Naive B cell (primary cell): ENCODE measurements around the gene UCN. TPM values are rescaled to one million over a fixed set of nuclear protein-coding genes. Genes with fewer than 3 reads are reported as not detected.
"Not testable (repeated sequence)": the region's sequence is repeated elsewhere in the genome, so short reads cannot be mapped to it uniquely, and the experiment has no call there.

ENCODE experiments used
- ATAC-seq, 2 donors: fragments of 150-1000 bp; cut with Tn5 transposase; 2 replicates each; pipeline ENCODE4 v1.10.0; 2021; ENCODE audit warnings: low read depth in 2 of 2, mild to moderate bottlenecking in 2 of 2, moderate library complexity in 2 of 2
- DNase-seq: peaks from one replicate; pipeline ENCODE4 v3.0.0; 2022
- H3K27ac Mint-ChIP-seq, 6 donors: one replicate each; pipeline ENCODE4 v1.8.0; 2020 to 2022; ENCODE audit warnings: mild to moderate bottlenecking in 6 of 6, mixed read lengths in 6 of 6, moderate library complexity in 5 of 6, inconsistent platforms in 2 of 6
- H3K27me3 Mint-ChIP-seq, 3 donors: one replicate each; pipeline ENCODE4 v1.8.0; 2021 to 2022; ENCODE audit warnings: mixed read lengths in 3 of 3, mild to moderate bottlenecking in 1 of 3
- H3K36me3 Mint-ChIP-seq, 2 donors: one replicate each; pipeline ENCODE4 v1.8.0; 2020 to 2022; ENCODE audit warnings: mixed read lengths in 2 of 2, inconsistent platforms in 1 of 2, mild to moderate bottlenecking in 1 of 2
- H3K4me1 Mint-ChIP-seq, 3 donors: one replicate each; pipeline ENCODE4 v1.8.0; 2020 to 2022; ENCODE audit warnings: mixed read lengths in 3 of 3, inconsistent platforms in 1 of 3, mild to moderate bottlenecking in 1 of 3, moderate library complexity in 1 of 3
- H3K4me3 Mint-ChIP-seq, 8 donors: one replicate each; pipeline ENCODE4 v1.8.0; 2020 to 2022; ENCODE audit warnings: mild to moderate bottlenecking in 8 of 8, mixed read lengths in 8 of 8, moderate library complexity in 8 of 8, inconsistent platforms in 2 of 8
- H3K9me3 Mint-ChIP-seq, 7 donors: one replicate each; pipeline ENCODE4 v1.8.0; 2020 to 2022; ENCODE audit warnings: mixed read lengths in 7 of 7, mild to moderate bottlenecking in 5 of 7, inconsistent platforms in 2 of 7, moderate library complexity in 1 of 7
- polyA plus RNA-seq, 6 donors: library from polyadenylated mRNA; unstranded; fragments of 300-500 nt; fragmentation: Illumina TruSeq; gene quantifications; one replicate each; pipeline ENCODE4 v1.2.3, GENCODE V29; 2021; ENCODE audit warnings: low read depth in 6 of 6

The UCN gene
- polyA plus RNA-seq, 6 donors from 2014 or later, result 0.55 to 1.4 (median 0.91) TPM; not detected in 2

DNA sequence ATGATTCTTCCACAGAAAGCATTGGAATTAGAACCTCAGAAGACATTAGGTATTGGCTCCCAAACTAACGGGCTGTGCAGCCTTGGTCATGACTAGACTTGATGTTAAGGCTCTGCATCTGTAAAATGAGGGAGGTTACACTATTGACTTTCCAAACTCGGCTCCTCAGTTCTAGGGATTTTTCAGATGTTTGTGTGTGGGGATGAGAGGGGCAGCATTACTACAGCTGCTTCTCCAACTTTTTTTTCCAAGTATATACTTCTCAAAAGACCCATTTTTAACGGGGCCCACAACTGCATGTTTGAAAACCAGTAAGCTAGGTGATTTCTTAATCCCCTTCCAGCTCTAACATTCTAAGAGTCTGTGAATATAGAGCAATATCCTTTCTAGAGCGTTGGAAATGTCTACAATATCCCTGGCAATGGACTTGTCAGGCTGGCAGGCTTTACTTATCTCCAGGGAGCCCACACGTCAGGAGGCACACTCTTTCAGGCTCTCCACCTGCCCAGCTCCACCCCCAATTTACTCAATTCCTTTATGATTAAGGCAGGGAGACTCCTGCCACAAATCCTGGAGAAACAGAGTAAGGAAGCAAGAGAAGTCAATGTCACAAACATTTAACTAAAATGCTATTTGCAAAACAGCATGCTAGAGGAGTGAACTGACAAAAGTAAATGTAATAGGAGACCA lies 15.5 kb upstream of the UCN start:
- Mint-ChIP-seq H3K4me1 (peaks cover 20 to 22% (median 21%) of the 10 kb centered on the region in 3 donors), H3K27me3 (no peaks in the 10 kb centered on the region), H3K9me3 (no peaks in the 10 kb centered on the region), H3K27ac (peak overlapping the region; percentile 97 to 100 (median 99)), H3K36me3 (peaks cover 20 to 22% of the 10 kb centered on the region in 2 donors), H3K4me3 (peak overlapping the region; percentile 92 to 100 (median 98))
- DNase-seq (no peak), ATAC-seq (no peak)

DNA sequence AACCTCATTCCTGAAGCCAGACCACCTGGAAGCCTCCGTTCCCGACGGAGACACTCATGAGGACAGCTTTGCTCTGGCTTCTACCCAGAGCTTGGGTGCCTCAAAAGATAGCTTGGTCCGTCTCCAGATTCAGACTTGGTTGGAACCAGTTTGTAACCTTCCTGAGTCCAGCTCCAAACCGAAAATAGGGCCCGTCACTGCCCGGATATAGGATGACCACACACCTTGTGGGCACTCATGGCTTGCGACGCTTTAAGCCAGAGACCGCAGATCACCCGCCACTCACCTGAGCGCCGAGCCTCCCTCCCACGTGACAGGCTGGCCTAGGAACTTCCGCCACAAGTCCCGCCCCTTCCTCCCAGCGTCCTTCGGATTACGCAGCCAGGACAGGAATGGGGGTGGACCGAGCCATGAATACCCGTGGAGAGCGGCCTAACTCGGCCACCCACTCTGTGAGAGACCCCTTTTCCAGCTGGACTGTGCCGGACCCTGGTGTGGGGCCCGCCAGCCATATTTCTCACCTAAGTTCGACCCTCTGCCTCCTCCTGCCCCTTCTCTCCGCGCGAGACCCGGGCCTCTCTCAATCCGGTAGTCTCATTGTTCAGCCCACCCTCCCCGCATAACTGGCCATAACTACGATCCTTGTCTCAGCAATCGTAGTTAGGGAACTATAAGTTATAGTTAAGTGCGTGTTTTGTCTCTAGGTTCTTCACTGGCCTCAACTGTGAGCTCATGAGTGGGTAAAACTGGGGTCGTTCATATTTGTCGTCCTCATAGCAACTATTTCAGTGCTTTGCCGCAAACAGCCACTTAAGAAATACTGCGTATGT lies 14.7 kb upstream of the UCN start, which contains the start of gene MPV17:
MPV17 (minus strand) TSS at position 332 of the 830 bp plus-strand sequence. CDS start 580 bp downstream, outside the sequence.
- H3K9me3 Mint-ChIP-seq, result no peaks in the 10 kb centered on the region
- H3K27me3 Mint-ChIP-seq, result no peaks in the 10 kb centered on the region
- peak; percentile 95 to 96 for ATAC-seq
- H3K4me1 Mint-ChIP-seq, result peaks cover 20 to 22% (median 21%) of the 10 kb centered on the region in 3 donors
- peak within 1 kb of the TSS; percentile 92 to 100 (median 98) for H3K4me3 Mint-ChIP-seq
- peak; percentile 82 for DNase-seq
- peak within 1 kb of the TSS; percentile 97 to 100 (median 99) for H3K27ac Mint-ChIP-seq
- peaks cover 15 to 20% of the 10 kb centered on the region in 2 donors for H3K36me3 Mint-ChIP-seq

DNA sequence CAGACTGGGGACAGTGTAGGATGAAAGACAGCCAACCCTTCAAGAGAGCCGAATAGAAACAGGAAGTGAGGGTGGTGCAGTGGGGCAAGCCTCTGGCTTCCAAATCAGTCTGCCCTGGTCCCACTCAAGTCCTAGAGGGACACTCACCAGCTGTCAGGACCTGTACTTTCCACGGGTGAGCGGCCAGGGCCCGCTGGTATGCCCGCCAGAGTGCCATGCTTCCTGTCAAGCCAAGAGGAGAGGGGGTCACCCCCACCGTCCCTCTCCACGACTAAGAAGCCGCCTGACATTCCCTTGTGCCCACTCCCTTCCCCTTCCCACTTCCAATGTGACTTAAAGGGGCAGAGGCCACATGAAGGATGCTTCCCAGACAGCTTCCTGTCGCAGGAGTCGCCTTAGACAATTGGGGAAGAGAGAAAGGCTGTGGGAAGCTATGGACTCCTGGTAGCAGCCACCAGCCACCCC lies 14.1 kb upstream of the UCN start:
- H3K27me3 Mint-ChIP-seq, result no peaks in the 10 kb centered on the region
- ATAC-seq (peak; percentile 54 to 63), DNase-seq (peak; percentile 31)
- peak overlapping the region; percentile 92 to 100 (median 98) for H3K4me3 Mint-ChIP-seq
- peaks cover 13 to 20% of the 10 kb centered on the region in 2 donors for H3K36me3 Mint-ChIP-seq
- no peaks in the 10 kb centered on the region for H3K9me3 Mint-ChIP-seq
- H3K27ac Mint-ChIP-seq, result peak overlapping the region; percentile 97 to 100 (median 99)
- peaks cover 20 to 22% (median 21%) of the 10 kb centered on the region in 3 donors for H3K4me1 Mint-ChIP-seq

DNA sequence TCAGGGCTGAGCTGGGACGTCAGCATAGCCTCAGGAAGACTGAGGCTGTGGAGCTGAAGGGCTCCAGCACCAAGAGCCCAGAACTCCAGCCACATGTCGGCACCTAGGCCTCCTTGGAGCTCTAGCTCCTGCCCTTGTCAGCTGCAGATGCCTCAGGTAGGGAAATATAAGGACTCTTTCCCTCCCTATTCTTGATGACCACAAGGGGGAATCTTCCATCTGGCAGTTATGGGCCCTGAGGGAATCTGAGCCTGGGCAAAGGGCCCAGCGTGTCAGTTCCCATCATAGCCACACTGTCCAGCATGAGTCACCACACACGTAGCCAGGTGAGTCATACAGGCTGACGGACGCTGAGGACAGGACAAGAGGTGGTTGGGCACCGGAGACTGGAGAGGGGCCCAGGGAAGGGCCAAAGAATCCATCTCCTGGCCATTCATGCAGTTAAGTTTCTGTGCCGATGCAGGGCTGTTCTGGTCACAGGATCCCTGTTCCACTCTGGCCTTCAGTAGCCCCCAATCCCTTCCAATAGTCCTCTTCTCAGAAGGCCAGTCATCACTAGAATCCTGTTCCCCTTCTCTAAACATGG lies 12.8 kb upstream of the UCN start:
- H3K9me3 Mint-ChIP-seq, result no peaks in the 10 kb centered on the region
- peaks cover 18 to 22% (median 20%) of the 10 kb centered on the region in 3 donors for H3K4me1 Mint-ChIP-seq
- DNase-seq, result no peak
- H3K4me3 Mint-ChIP-seq, result peak overlapping the region in 4 of 8 donors; percentile 16 to 98 (median 65)
- no peaks in the 10 kb centered on the region for H3K27me3 Mint-ChIP-seq
- no peak for ATAC-seq
- peak overlapping the region in 1 of 6 donors; percentile 99 for H3K27ac Mint-ChIP-seq
- H3K36me3 Mint-ChIP-seq, result peaks cover 6 to 7% of the 10 kb centered on the region in 2 donors

DNA sequence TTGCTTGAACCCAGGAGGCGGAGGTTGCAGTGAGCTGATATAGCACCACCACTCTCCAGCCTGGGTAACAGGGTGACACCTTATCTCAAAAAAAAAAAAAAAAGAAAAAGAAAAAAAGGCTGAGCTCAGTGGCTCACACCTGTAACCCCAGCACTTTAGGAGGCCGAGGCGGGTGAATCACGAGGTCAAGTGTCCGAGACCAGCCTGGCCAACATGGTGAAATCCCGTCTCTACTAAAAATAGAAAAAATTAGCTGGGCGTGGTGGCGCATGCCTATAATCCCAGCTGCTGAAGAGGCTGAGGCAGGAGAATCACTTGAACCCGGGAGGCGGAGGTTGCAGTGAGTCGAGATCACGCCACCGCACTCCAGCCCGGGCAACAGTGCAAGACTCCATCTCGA lies 11.6 kb upstream of the UCN start:
- DNase-seq, H3K27me3 Mint-ChIP-seq, H3K9me3 Mint-ChIP-seq, H3K36me3 Mint-ChIP-seq, ATAC-seq, H3K27ac Mint-ChIP-seq, H3K4me3 Mint-ChIP-seq: not testable (repeated sequence)
- H3K4me1 Mint-ChIP-seq, result peaks cover 20 to 22% (median 22%) of the 10 kb centered on the region in 3 donors

DNA sequence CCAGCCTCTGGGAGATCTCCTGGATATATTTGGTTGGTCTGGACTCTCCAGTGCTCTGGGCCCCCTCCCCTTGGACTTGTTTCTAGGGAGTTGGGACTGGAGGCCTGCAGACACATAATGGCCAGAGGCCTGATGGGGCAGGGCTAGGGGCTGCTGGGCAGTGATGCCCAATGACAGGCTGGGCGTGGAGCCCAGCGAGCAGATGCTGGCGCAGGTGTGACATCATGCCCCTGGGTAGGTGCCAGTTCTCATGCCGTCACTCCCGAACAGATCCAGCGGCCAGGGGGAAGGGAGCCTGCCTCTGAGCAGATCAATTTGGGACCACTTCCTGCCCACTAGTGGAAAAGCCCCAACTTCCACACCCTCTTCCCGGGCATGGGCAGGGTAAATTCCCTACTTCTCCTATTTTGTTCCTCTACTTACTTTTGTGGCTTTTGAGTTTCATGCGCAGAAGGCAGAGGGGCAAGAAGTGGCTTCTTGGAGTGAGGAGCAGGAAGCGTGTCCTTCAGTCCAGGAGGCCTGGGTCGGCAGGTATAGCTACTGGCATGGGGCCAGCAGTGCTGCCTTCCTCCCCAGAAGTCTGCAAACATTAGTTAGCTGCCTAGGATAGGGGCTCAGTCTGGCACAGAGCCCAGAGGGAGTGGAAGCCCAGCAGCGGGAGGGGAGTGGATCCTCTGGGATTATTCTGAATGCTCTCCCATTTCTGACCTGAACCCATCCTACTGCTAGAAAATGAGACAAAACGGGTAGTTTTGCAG lies 8.6 kb upstream of the UCN start:
- Mint-ChIP-seq H3K27ac (peak overlapping the region in 1 of 6 donors; percentile 76), H3K4me1 (peaks cover 6 to 15% (median 7%) of the 10 kb centered on the region in 3 donors), H3K9me3 (no peaks in the 10 kb centered on the region), H3K27me3 (no peaks in the 10 kb centered on the region), H3K4me3 (no peak overlapping the region), H3K36me3 (peaks cover 0 to 15% of the 10 kb centered on the region in 2 donors)
- no peak for ATAC-seq
- no peak for DNase-seq

DNA sequence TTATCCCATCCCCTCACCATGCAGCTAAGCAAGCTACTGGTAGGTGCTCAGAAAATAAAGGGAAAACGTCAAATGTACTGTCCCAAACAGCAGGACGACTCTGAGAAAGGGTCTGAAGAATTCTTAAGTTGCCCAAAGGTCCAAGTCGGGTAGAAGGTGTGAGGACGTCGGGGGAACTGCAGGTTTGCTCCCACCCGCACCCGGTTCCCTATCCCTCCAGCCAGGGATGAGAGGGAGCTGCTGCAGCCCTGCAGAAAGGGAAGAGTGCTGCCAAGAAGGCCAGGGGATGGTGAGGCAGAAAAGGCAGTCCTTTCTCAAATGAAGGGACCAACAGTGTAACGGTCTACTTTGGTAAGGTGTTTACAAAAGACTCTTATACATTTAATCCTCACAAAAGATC lies 6.9 kb upstream of the UCN start:
- H3K4me1 Mint-ChIP-seq, result peaks cover 0 to 10% (median 0%) of the 10 kb centered on the region in 3 donors
- no peak overlapping the region for H3K4me3 Mint-ChIP-seq
- H3K36me3 Mint-ChIP-seq, result peaks cover 7 to 16% of the 10 kb centered on the region in 2 donors
- H3K9me3 Mint-ChIP-seq, result no peaks in the 10 kb centered on the region
- no peak overlapping the region for H3K27ac Mint-ChIP-seq
- ATAC-seq (no peak), DNase-seq (no peak)
- no peaks in the 10 kb centered on the region for H3K27me3 Mint-ChIP-seq

DNA sequence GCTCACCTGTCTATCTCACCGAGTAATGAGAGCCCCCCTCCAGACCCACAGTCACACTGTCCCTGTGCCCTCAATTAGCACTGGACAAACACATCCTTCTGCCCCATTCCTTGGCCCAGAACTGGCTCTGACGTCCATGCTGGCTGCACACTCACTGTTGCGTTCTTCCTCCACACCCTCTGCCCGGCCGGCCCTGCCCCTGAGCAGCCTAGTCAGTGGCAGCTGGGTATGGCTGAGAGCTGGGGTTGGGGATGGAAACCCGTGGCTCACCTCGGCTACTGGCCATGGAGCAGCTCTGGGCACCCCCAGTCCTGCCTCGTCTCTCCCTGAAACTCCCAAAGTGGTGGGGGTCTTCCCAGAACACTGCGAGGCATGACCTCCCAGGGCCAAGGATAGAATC lies 6.5 kb upstream of the UCN start:
- Mint-ChIP-seq H3K27me3 (no peaks in the 10 kb centered on the region), H3K4me3 (no peak overlapping the region), H3K36me3 (peaks cover 10 to 20% of the 10 kb centered on the region in 2 donors), H3K9me3 (no peaks in the 10 kb centered on the region), H3K4me1 (peaks cover 0 to 10% (median 0%) of the 10 kb centered on the region in 3 donors), H3K27ac (no peak overlapping the region)
- DNase-seq (no peak), ATAC-seq (no peak)

DNA sequence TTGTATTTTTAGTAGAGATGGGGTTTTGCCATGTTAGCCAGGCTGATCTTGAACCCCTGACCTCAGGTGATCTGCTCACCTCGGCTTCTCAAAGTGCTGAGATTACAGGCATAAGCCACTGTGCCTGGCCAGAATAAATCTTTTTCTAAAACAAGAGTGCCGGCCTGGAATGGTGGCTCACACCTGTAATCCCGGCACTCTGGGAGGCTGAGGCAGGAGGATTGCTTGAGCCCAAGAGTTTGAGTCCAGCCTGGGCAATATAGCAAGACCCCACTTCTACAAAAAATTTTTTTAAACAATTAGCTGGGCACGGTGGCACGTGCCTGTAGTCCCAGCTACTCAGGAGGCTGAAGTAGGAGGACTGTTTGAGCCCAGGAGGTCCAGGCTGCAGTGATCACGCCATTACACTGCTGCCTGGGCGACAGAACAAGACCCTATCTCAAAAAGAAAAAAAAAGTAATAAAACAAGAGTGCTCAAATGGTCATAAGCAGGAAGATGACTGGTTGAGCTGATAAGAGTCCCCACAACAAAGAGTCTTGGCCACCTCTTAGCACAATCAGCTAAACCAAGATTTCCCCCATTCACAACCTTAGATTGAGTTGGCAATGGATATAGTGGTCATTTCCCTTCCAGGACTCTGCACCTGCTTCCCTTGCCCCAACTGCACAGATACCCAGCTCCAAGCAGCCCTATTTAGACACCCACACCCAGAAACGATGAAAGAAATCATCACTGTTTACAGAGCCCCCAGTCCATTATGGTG lies 5.8 kb upstream of the UCN start:
- Mint-ChIP-seq H3K27me3 (no peaks in the 10 kb centered on the region), H3K36me3 (peaks cover 13 to 27% of the 10 kb centered on the region in 2 donors), H3K27ac (no peak overlapping the region), H3K4me1 (peaks cover 0 to 10% (median 0%) of the 10 kb centered on the region in 3 donors), H3K4me3 (no peak overlapping the region), H3K9me3 (no peaks in the 10 kb centered on the region)
- no peak for ATAC-seq
- no peak for DNase-seq

DNA sequence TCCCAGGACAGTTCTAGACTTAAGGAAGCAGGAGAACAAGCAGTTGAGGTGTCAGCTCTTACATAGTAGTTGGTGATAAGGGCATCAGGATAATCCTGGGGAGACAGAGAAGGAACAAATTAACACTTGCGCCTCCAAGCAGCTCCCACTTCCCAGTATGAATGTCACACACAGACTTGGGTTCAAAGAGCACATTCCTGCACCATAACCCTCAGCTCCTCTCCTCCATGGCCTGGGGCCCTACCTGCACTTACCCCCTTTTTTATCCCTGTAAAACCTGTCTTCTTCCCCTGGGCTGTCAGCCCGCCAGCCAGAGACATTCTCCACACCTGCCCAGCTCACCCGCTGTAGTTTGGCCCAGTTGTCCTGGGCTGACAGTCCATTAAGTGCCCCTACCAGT lies 3.9 kb upstream of the UCN start:
- peaks cover 2 to 10% (median 3%) of the 10 kb centered on the region in 3 donors for H3K4me1 Mint-ChIP-seq
- peaks cover 0 to 4% (median 0%) of the 10 kb centered on the region in 3 donors for H3K27me3 Mint-ChIP-seq
- DNase-seq (no peak), ATAC-seq (no peak)
- no peak overlapping the region for H3K4me3 Mint-ChIP-seq
- H3K9me3 Mint-ChIP-seq, result no peaks in the 10 kb centered on the region
- peak overlapping the region in 2 of 6 donors; percentile 10 to 15 for H3K27ac Mint-ChIP-seq
- H3K36me3 Mint-ChIP-seq, result peaks cover 13 to 27% of the 10 kb centered on the region in 2 donors

DNA sequence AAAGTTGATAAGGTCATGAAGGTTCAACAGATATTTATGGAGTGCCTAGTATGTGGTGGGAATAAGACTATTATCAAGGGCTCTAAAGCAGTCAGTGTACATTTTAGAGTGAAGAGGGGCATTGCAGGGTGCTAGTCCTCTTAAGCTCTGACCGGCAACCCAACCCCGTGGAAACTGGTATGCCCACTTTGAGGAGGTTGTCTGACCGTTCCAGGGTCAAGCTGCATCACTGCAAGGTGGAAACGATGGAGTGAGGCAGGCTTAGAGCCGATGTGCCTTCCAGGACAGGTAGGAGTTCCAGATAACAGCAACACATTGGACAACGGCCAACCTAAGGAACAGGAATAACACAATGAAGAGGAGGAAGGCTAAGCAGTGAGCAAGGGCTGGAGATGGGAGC lies 1.4 kb upstream of the UCN start:
- H3K4me1 Mint-ChIP-seq, result peaks cover 6 to 15% (median 7%) of the 10 kb centered on the region in 3 donors
- ATAC-seq (no peak), DNase-seq (no peak)
- peaks cover 13 to 27% of the 10 kb centered on the region in 2 donors for H3K36me3 Mint-ChIP-seq
- H3K27ac Mint-ChIP-seq, result no peak overlapping the region
- no peaks in the 10 kb centered on the region for H3K9me3 Mint-ChIP-seq
- H3K27me3 Mint-ChIP-seq, result peaks cover 7 to 28% (median 12%) of the 10 kb centered on the region in 3 donors
- peak overlapping the region in 1 of 8 donors; percentile 64 for H3K4me3 Mint-ChIP-seq
